ENCODE measurements around the gene FOXP1.

GRCh38 chr3:71101014-71101413 lies 482.5 kb downstream of the FOXP1 start:
- TF ChIP-seq RAD21 (IDR thresholded peaks at IDR 0.05) (no peak), CTCF (IDR thresholded peaks at IDR 0.05; ENCODE audit: low read depth, low read length, missing input control) (no peak), MAX (IDR thresholded peaks at IDR 0.05) (no peak), YY1 (IDR thresholded peaks at IDR 0.05) (no peak), TAF1 (conservative IDR thresholded peaks at IDR 0.05) (no peak), EGR1 (IDR thresholded peaks at IDR 0.05; ENCODE audit: low read depth in 2 of 2) (no peak), JUND (IDR thresholded peaks at IDR 0.05) (no peak)
